HL-60 (cell line): ENCODE data around the gene CNGB1.
A peak's percentile ranks its signal among the peaks of the same experiment; 100 is the strongest.
"Not testable (repeated sequence)": the region's sequence is repeated elsewhere in the genome, so short reads cannot be mapped to it uniquely, and the experiment has no call there.

Source experiments
- DNase-seq, 2 experiments: peaks; one replicate each; pipeline ENCODE4 v3.0.0-alpha.2; 2010 to 2020; ENCODE audit warnings: low read depth in 1 of 2, low spot score in 1 of 2
- H3K27ac ChIP-seq: fragments of 250-450 bp; sonication (Bioruptor Pico); replicated peaks from 2 replicates; pipeline ENCODE4 v1.5.1; 2020; ENCODE audit warnings: mild to moderate bottlenecking, moderate library complexity
- H3K27me3 ChIP-seq: fragments of 250-450 bp; sonication (Bioruptor Pico); 2 replicates; pipeline ENCODE4 v1.5.1; 2021; ENCODE audit warnings: mild to moderate bottlenecking, moderate library complexity; ENCODE audit not compliant: insufficient read depth, poor library complexity, severe bottlenecking
- H3K4me3 ChIP-seq: replicated peaks from 2 replicates; pipeline ENCODE4 v1.5.1; 2011; ENCODE audit warnings: mild to moderate bottlenecking, control low read depth, low read length; ENCODE audit not compliant: insufficient read depth
- CTCF ChIP-seq: IDR thresholded peaks from one replicate; pipeline ENCODE4 v1.5.1; 2011; ENCODE audit warnings: low read length, control low read depth, inconsistent platforms; ENCODE audit not compliant: insufficient read depth
- GABPA ChIP-seq: IDR thresholded peaks from 2 replicates; pipeline ENCODE4 v1.6.1; 2012; ENCODE audit warnings: low read depth
- POLR2AphosphoS5 ChIP-seq: IDR thresholded peaks from 2 replicates; pipeline ENCODE4 v1.6.1; 2012; ENCODE audit warnings: low read depth
- SPI1 ChIP-seq: IDR thresholded peaks from 2 replicates; pipeline ENCODE4 v1.6.1; 2012; ENCODE audit warnings: low read depth, mild to moderate bottlenecking, borderline replicate concordance
- TF ChIP-seq, protein P1 (sequence below): IDR thresholded peaks from 2 replicates; pipeline ENCODE4 v1.6.1; 2012; ENCODE audit warnings: low read depth; ENCODE audit not compliant: insufficient replicate concordance

The CNGB1 gene

GRCh38 chr16:57941901-57942300 lies 29.0 kb downstream of the CNGB1 start:
- not testable (repeated sequence) for H3K4me3 ChIP-seq, DNase-seq, H3K27me3 ChIP-seq, H3K27ac ChIP-seq

DNA sequence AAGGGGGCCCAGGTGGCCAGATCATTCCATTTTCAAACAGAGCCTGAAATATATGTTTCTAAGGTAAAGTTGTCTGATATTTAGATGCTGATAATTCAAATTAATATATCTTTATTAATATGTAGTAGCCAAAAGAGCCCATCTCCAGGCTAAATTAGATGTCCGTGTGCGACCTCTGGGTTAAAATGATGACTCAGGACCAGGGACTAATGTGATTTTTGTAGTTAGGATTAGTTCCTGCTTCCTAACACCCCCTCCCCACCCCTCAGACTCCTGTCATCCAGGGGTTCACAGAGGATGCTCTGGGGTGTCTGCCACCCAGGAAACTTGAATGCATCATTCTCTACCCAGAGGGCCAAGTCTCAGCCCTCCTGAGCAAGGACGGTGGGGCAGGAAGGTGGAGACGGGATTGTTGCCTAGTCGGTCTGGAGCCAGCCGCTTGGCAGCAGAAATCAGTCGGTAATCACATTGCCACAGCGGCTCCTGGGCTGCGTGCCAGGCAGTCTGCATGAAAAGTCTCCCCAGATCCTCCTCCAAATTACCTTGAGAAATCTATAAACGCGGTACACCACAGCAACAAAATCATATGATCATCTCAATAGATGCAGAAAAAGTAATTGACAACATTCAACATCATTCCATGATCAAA lies 29.8 kb downstream of the CNGB1 start:
- TF ChIP-seq GABPA (no peak), CTCF (no peak)
- TF ChIP-seq, protein P1, sequence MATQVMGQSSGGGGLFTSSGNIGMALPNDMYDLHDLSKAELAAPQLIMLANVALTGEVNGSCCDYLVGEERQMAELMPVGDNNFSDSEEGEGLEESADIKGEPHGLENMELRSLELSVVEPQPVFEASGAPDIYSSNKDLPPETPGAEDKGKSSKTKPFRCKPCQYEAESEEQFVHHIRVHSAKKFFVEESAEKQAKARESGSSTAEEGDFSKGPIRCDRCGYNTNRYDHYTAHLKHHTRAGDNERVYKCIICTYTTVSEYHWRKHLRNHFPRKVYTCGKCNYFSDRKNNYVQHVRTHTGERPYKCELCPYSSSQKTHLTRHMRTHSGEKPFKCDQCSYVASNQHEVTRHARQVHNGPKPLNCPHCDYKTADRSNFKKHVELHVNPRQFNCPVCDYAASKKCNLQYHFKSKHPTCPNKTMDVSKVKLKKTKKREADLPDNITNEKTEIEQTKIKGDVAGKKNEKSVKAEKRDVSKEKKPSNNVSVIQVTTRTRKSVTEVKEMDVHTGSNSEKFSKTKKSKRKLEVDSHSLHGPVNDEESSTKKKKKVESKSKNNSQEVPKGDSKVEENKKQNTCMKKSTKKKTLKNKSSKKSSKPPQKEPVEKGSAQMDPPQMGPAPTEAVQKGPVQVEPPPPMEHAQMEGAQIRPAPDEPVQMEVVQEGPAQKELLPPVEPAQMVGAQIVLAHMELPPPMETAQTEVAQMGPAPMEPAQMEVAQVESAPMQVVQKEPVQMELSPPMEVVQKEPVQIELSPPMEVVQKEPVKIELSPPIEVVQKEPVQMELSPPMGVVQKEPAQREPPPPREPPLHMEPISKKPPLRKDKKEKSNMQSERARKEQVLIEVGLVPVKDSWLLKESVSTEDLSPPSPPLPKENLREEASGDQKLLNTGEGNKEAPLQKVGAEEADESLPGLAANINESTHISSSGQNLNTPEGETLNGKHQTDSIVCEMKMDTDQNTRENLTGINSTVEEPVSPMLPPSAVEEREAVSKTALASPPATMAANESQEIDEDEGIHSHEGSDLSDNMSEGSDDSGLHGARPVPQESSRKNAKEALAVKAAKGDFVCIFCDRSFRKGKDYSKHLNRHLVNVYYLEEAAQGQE = no peak
- H3K4me3 ChIP-seq = no peak overlapping the region
- no peaks in the 10 kb centered on the region for H3K27me3 ChIP-seq
- peak in 1 of 2 experiments; percentile 11 for DNase-seq
- H3K27ac ChIP-seq = no peak overlapping the region

GRCh38 chr16:57940382-57940966 lies 30.5 kb downstream of the CNGB1 start:
- DNase-seq = no peak
- Histone ChIP-seq H3K27ac (no peak overlapping the region), H3K27me3 (no peaks in the 10 kb centered on the region), H3K4me3 (no peak overlapping the region)
- TF ChIP-seq, protein P1 = no peak
- no peak for TF ChIP-seq POLR2AphosphoS5
- no peak for TF ChIP-seq GABPA
- TF ChIP-seq CTCF = no peak
- TF ChIP-seq SPI1 = no peak

GRCh38 chr16:57939872-57940224 lies 31.1 kb downstream of the CNGB1 start:
- Histone ChIP-seq H3K27ac (no peak overlapping the region), H3K27me3 (no peaks in the 10 kb centered on the region), H3K4me3 (no peak overlapping the region)
- TF ChIP-seq SPI1 = no peak
- TF ChIP-seq GABPA = no peak
- no peak for TF ChIP-seq POLR2AphosphoS5
- TF ChIP-seq, protein P1 = no peak
- TF ChIP-seq CTCF = no peak
- DNase-seq = no peak
